SJSA1 (cell line): ENCODE measurements around the gene TNFAIP8L3. TPM values are rescaled to one million over a fixed set of nuclear protein-coding genes. Genes with fewer than 3 reads are reported as not detected.

Experiments used
- DNase-seq, 2 experiments: peaks; one replicate each; pipeline ENCODE4 v3.0.0-alpha.2; 2015 to 2020; ENCODE audit warnings: low spot score in 2 of 2, low read depth in 1 of 2
- H3K27ac ChIP-seq: fragments of 250-450 bp; sonication (Bioruptor Pico); 2 replicates; pipeline ENCODE4 v1.5.1; 2020; ENCODE audit warnings: mild to moderate bottlenecking, moderate library complexity
- H3K27me3 ChIP-seq: fragments of 250-450 bp; sonication (Bioruptor Pico); replicated peaks from 2 replicates; pipeline ENCODE4 v1.5.1; 2020; ENCODE audit warnings: mild to moderate bottlenecking, moderate library complexity
- H3K36me3 ChIP-seq: fragments of 250-450 bp; sonication (Bioruptor Pico); 2 replicates; pipeline ENCODE4 v1.5.1; 2020; ENCODE audit warnings: mild to moderate bottlenecking
- H3K4me1 ChIP-seq: fragments of 250-450 bp; sonication (Bioruptor Pico); replicated peaks from 2 replicates; pipeline ENCODE4 v1.6.1; 2021; ENCODE audit warnings: mild to moderate bottlenecking
- H3K4me3 ChIP-seq: fragments of 250-450 bp; sonication (Bioruptor Pico); 2 replicates; pipeline ENCODE4 v1.5.1; 2020; ENCODE audit warnings: mild to moderate bottlenecking
- H3K9me3 ChIP-seq: fragments of 250-450 bp; sonication (Bioruptor Pico); replicated peaks from 2 replicates; pipeline ENCODE4 v1.5.1; 2020; ENCODE audit warnings: mild to moderate bottlenecking
- total RNA-seq: library from RNA; depleted of rRNA; stranded (reverse); fragments of >200 nt; shearing (Covaris generic); gene quantifications from 2 replicates; pipeline ENCODE4 v1.2.3, GENCODE V29; 2014; rRNA removed

The TNFAIP8L3 gene
- total RNA-seq, 1 experiment from 2014 or later, result not detected

- Histone ChIP-seq H3K4me1 (no peaks in the 10 kb centered on the region), H3K9me3 (no peaks in the 10 kb centered on the region), H3K27me3 (no peaks in the 10 kb centered on the region), H3K36me3 (no peaks in the 10 kb centered on the region), H3K27ac (no peak overlapping the region), H3K4me3 (no peak overlapping the region)
- DNase-seq, result no peak
Observed at GRCh38 chr15:51011212-51011611, 83.5 kb downstream of the TNFAIP8L3 start.

GRCh38 chr15:51007131-51007666 is 87.5 kb downstream of the TNFAIP8L3 start:
- DNase-seq, result no peak
- H3K9me3 ChIP-seq, result no peaks in the 10 kb centered on the region
- H3K4me1 ChIP-seq, result no peaks in the 10 kb centered on the region
- no peaks in the 10 kb centered on the region for H3K27me3 ChIP-seq
- no peak overlapping the region for H3K27ac ChIP-seq
- H3K36me3 ChIP-seq, result no peaks in the 10 kb centered on the region
- H3K4me3 ChIP-seq, result no peak overlapping the region

Other genes starting within 250 kb of the TNFAIP8L3 start
- 17.9 and 20.3 TPM in 2 replicates for gene AP4E1, start 186.2 kb downstream of the TNFAIP8L3 start, total RNA-seq
- not detected in 2 replicates for gene CYP19A1, start 243.7 kb upstream of the TNFAIP8L3 start, total RNA-seq
- 0.32 TPM in 1 of 2 replicates, not detected in the other for gene GLDN, start 246.7 kb upstream of the TNFAIP8L3 start, total RNA-seq